Neural cell (in vitro differentiated cells): ENCODE measurements around the gene RERE.

Experiments used
- EP300 ChIP-seq: fragments of 450-650 bp; conservative IDR thresholded peaks from 2 replicates; pipeline ENCODE4 v1.6.1; 2014; ENCODE audit warnings: antibody characterized with exemption, mild to moderate bottlenecking, moderate library complexity; ENCODE audit not compliant: poor library complexity, severe bottlenecking
- EZH2 ChIP-seq: fragments of 200-600, 300-800 bp; shearing (Covaris generic), sonication (generic); IDR thresholded peaks from 2 replicates; pipeline ENCODE4 v1.6.1; 2014; ENCODE audit warnings: antibody characterized with exemption, low read length, borderline replicate concordance, mild to moderate bottlenecking; ENCODE audit not compliant: insufficient read depth, poor library complexity, severe bottlenecking
- MXI1 ChIP-seq: fragments of 450-650 bp; conservative IDR thresholded peaks from 2 replicates; pipeline ENCODE4 v1.6.1; 2014; ENCODE audit warnings: antibody characterized with exemption, mild to moderate bottlenecking; ENCODE audit not compliant: poor library complexity, severe bottlenecking
- POLR2AphosphoS5 ChIP-seq: IDR thresholded peaks from 2 replicates; pipeline ENCODE4 v1.6.1; 2012
- RAD21 ChIP-seq: fragments of 450-650 bp; conservative IDR thresholded peaks from 2 replicates; pipeline ENCODE4 v1.6.1; 2014; ENCODE audit warnings: antibody characterized with exemption, mild to moderate bottlenecking, moderate library complexity
- REST ChIP-seq: IDR thresholded peaks from 2 replicates; pipeline ENCODE4 v1.6.1; 2012; ENCODE audit warnings: borderline replicate concordance
- SMC3 ChIP-seq: fragments of 450-650 bp; conservative IDR thresholded peaks from 2 replicates; pipeline ENCODE4 v1.6.1; 2014; ENCODE audit warnings: antibody characterized with exemption, mild to moderate bottlenecking, moderate library complexity; ENCODE audit not compliant: poor library complexity
- TAF1 ChIP-seq: IDR thresholded peaks from 2 replicates; pipeline ENCODE4 v1.6.1; 2012; ENCODE audit warnings: low read depth
- TF ChIP-seq, protein P1 (sequence below): fragments of 450-650 bp; IDR thresholded peaks from 2 replicates; pipeline ENCODE4 v1.5.1; 2014; ENCODE audit warnings: antibody characterized with exemption, mild to moderate bottlenecking, moderate library complexity; ENCODE audit not compliant: poor library complexity, severe bottlenecking

DNA sequence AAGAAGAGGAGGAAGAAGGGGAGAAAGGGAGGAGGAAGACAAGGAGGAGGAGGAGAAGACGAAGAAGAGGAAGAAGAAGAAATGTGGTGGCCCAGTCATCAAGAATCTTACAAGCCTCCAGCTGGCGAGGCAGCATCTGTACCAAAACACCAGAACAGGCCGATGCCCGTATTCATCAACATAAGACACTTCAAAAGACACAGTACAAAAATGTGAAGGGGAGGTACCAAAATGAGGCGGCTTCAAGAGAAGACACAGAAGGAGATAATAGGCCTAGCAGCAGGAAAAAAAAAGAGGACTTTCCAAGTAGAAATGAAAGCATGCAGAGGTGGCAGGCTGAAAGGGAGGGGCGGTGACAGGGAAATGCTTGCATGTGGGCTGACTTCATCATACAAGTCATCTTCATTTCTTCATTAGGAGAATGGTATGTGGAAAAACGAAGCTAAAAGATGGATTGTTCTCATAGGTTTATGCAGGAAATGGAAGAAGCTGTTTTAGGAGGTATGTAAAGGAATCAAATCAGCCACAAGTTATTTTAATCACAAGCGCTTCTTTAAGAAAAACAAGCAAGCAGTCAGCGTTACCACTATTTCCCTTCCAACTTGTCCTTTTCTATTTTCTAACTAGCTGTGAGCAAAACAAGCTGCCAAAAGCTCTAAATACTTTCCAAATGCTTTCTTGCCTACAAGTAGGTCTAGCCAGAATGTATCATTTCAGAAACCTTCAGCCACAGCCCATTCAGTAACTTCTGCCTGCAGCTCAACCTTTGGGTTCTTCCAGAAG lies 307.2 kb downstream of the RERE start:
- TF ChIP-seq EZH2 (no peak), REST (no peak), EP300 (no peak), POLR2AphosphoS5 (no peak), SMC3 (no peak), TAF1 (no peak), RAD21 (no peak), MXI1 (no peak)
- TF ChIP-seq, protein P1, sequence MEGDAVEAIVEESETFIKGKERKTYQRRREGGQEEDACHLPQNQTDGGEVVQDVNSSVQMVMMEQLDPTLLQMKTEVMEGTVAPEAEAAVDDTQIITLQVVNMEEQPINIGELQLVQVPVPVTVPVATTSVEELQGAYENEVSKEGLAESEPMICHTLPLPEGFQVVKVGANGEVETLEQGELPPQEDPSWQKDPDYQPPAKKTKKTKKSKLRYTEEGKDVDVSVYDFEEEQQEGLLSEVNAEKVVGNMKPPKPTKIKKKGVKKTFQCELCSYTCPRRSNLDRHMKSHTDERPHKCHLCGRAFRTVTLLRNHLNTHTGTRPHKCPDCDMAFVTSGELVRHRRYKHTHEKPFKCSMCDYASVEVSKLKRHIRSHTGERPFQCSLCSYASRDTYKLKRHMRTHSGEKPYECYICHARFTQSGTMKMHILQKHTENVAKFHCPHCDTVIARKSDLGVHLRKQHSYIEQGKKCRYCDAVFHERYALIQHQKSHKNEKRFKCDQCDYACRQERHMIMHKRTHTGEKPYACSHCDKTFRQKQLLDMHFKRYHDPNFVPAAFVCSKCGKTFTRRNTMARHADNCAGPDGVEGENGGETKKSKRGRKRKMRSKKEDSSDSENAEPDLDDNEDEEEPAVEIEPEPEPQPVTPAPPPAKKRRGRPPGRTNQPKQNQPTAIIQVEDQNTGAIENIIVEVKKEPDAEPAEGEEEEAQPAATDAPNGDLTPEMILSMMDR, result no peak
